NCI-H1694 treated with DMSO at 0.1 percent for 48 hours (cell line): ENCODE results near the gene FAM83F.
"Not testable (repeated sequence)": the region's sequence is repeated elsewhere in the genome, so short reads cannot be mapped to it uniquely, and the experiment has no call there.

Experiments used
- DNase-seq: peaks from one replicate; lab custom pipeline; 2025; lab: John Stamatoyannopoulos, UW

The FAM83F gene

GRCh38 chr22:40015358-40015976, 20.7 kb downstream of the FAM83F start:
- DNase-seq, result no peak

- no peak for DNase-seq
These were observed 23.3 kb downstream of the FAM83F start for GRCh38 chr22:40018051-40018450.

GRCh38 chr22:40019100-40019499, 24.3 kb downstream of the FAM83F start:
- DNase-seq, result no peak

- DNase-seq, result no peak
These were observed 26.2 kb downstream of the FAM83F start for GRCh38 chr22:40020956-40021355.

GRCh38 chr22:40021401-40022000, 26.7 kb downstream of the FAM83F start:
- DNase-seq, result peak; percentile 66

GRCh38 chr22:40022536-40023240, 27.9 kb downstream of the FAM83F start:
- no peak for DNase-seq

GRCh38 chr22:40023341-40023841, 28.6 kb downstream of the FAM83F start:
- DNase-seq, result no peak

- DNase-seq, result peak; percentile 67
These were observed 29.7 kb downstream of the FAM83F start for GRCh38 chr22:40024201-40025061.

GRCh38 chr22:40025062-40025379, 30.3 kb downstream of the FAM83F start:
- not testable (repeated sequence) for DNase-seq

- DNase-seq, result no peak
These were observed 31.1 kb downstream of the FAM83F start for GRCh38 chr22:40025856-40026255.

GRCh38 chr22:40026641-40027040, 31.9 kb downstream of the FAM83F start:
- DNase-seq, result no peak

- DNase-seq, result no peak
These were observed 32.7 kb downstream of the FAM83F start for GRCh38 chr22:40027191-40028097.

GRCh38 chr22:40028098-40028425, 33.3 kb downstream of the FAM83F start:
- no peak for DNase-seq

- DNase-seq, result no peak
These were observed 34.6 kb downstream of the FAM83F start for GRCh38 chr22:40029189-40029890.

- no peak for DNase-seq
These were observed 35.4 kb downstream of the FAM83F start for GRCh38 chr22:40030026-40030757.

GRCh38 chr22:40030758-40031095, 36.0 kb downstream of the FAM83F start:
- DNase-seq, result no peak

- no peak for DNase-seq
These were observed 37.2 kb downstream of the FAM83F start for GRCh38 chr22:40031766-40032470.

- peak; percentile 54 for DNase-seq
These were observed 39.0 kb downstream of the FAM83F start for GRCh38 chr22:40033586-40034380.

- DNase-seq, result no peak
These were observed 40.6 kb downstream of the FAM83F start for GRCh38 chr22:40035351-40035750.
